GM10248 (cell line): ENCODE results near the gene TNFSF11.

ENCODE experiments used
- CTCF ChIA-PET: fragments of 300-600 bp; sonication (Branson Sonifier 250); formaldehyde crosslinking; extraction: SDS; loops from one replicate; lab custom pipeline; 2021; ENCODE audit warnings: antibody characterized with exemption; lab: Yijun Ruan, JAX
- POLR2A ChIA-PET: fragments of 350-650 bp; sonication (Branson Sonifier 250); formaldehyde crosslinking; extraction: SDS; loops from one replicate; lab custom pipeline; 2020; ENCODE audit warnings: antibody characterized with exemption; lab: Yijun Ruan, JAX
- DNase-seq: peaks from one replicate; pipeline ENCODE4 v3.0.0; 2012; ENCODE audit errors: extremely low spot score
- CTCF ChIP-seq: IDR thresholded peaks from 2 replicates; pipeline ENCODE4 v1.5.1; 2012; ENCODE audit warnings: mild to moderate bottlenecking, low read depth; ENCODE audit errors: extremely low read depth, missing control alignments, control extremely low read depth

Gene TNFSF11

GRCh38 chr13:42545842-42546241, 28.1 kb upstream of the TNFSF11 start:
- no peak for DNase-seq
- no peak for TF ChIP-seq CTCF
- POLR2A ChIA-PET: no interaction called here
- CTCF ChIA-PET: interaction anchor here (1.1 to 1.5 kb wide), 2 partner anchors 13 to 20 kb away, joined by 3 to 4 read pairs; no protein-coding TSS in a partner anchor

DNA sequence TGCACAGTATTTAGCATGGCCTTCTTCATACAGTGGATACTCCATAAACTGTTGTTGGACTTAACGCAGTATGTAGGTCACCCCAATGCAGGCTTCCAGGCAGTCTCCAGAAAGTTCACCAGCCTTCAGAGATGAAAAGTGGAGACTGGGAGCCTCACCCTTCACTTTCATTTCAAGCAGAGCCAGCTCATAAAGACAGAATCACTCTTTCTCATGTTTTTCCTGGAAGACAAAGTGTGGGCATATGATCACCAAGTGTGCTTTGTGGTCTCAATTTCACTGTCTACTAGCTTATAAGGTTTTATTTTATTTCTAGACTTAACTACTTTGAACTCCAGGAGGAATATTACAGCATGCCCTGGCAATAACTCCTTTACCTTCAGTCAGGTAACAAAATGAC, 26.3 kb upstream of the TNFSF11 start:
- POLR2A ChIA-PET: no interaction called here
- no peak for DNase-seq
- no peak for TF ChIP-seq CTCF
- CTCF ChIA-PET: no interaction called here

- TF ChIP-seq CTCF: no peak
- ChIA-PET CTCF (no interaction called here), POLR2A (no interaction called here)
- peak; percentile 78 for DNase-seq
Observed at GRCh38 chr13:42548731-42549551, 25.0 kb upstream of the TNFSF11 start.

GRCh38 chr13:42549552-42549936, 24.4 kb upstream of the TNFSF11 start:
- POLR2A ChIA-PET: no interaction called here
- TF ChIP-seq CTCF: no peak
- CTCF ChIA-PET: no interaction called here
- DNase-seq: no peak

GRCh38 chr13:42551611-42552010, 22.3 kb upstream of the TNFSF11 start:
- CTCF ChIA-PET: no interaction called here
- no peak for TF ChIP-seq CTCF
- DNase-seq: no peak
- POLR2A ChIA-PET: no interaction called here

- no peak for DNase-seq
- TF ChIP-seq CTCF: no peak
- POLR2A ChIA-PET: no interaction called here
- CTCF ChIA-PET: interaction anchor here (0.6 to 0.8 kb wide), 2 partner anchors 9 to 20 kb away, joined by 3 read pairs; no protein-coding TSS in a partner anchor
Observed at GRCh38 chr13:42553098-42554046, 20.6 kb upstream of the TNFSF11 start.
